Progenitor cell of endocrine pancreas (in vitro differentiated cells): ENCODE measurements around the gene CSMD2. TPM values are rescaled to one million over a fixed set of nuclear protein-coding genes. Genes with fewer than 3 reads are reported as not detected.

ENCODE experiments used
- DNase-seq: peaks from one replicate; pipeline ENCODE4 v3.0.0; 2021; ENCODE audit warnings: low spot score; ENCODE audit not compliant: unreplicated experiment
- H3K27ac Mint-ChIP-seq: 2 replicates; pipeline ENCODE4 v1.8.0; 2021; ENCODE audit warnings: mild to moderate bottlenecking, moderate library complexity, mixed read lengths
- H3K27me3 Mint-ChIP-seq: 2 replicates; pipeline ENCODE4 v1.8.0; 2021; ENCODE audit warnings: mixed read lengths
- H3K36me3 Mint-ChIP-seq: 2 replicates; pipeline ENCODE4 v1.8.0; 2022; ENCODE audit warnings: mixed read lengths; ENCODE audit not compliant: insufficient read depth
- H3K4me1 Mint-ChIP-seq: 2 replicates; pipeline ENCODE4 v1.8.0; 2021; ENCODE audit warnings: low read depth, mixed read lengths
- H3K4me3 Mint-ChIP-seq: 2 replicates; pipeline ENCODE4 v1.8.0; 2021; ENCODE audit warnings: low read depth, mild to moderate bottlenecking, moderate library complexity, mixed read lengths
- H3K9me3 Mint-ChIP-seq: 2 replicates; pipeline ENCODE4 v1.8.0; 2021; ENCODE audit warnings: low read depth, mixed read lengths
- total RNA-seq: library from RNA; stranded (reverse); gene quantifications from 2 replicates; pipeline ENCODE4 v1.2.1, GENCODE V29; 2021
- TF ChIP-seq, protein P1 (sequence below): fragments of 200-600 bp; sonication (generic); IDR thresholded peaks from one replicate; pipeline ENCODE4 v1.5.0; 2021; ENCODE audit warnings: antibody characterized with exemption, mild to moderate bottlenecking; ENCODE audit not compliant: unreplicated experiment

CSMD2 gene
- total RNA-seq, 1 donor from 2014 or later: 0.38 TPM

DNA sequence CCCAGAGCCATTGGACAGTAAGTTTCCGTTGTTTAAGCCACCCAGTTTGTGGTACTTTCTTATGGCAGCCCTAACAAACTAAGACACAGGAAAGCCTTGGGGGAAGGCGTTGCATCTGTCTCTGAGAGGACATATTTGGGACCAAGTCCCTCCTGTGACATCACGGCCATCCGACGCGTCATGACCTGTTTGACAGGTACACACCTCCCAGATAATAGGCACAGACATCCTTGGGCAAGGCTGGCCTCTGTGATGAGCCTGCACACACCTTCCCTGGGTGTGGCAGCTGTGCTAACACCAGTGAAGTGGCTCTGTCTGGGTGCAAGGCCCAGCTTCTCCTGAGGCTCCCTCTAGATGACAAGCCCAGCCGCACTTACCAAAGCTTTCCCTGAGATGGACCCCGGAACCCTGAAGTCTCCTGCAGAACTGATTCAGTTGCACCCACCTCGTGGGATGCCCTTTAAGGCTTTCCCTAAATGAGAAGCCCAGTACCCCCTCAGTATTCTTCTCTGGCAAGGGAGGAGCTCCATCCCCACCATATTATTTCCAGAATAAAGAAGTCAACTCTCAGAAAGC is 556.1 kb downstream of the CSMD2 start:
- no peaks in the 10 kb centered on the region for H3K36me3 Mint-ChIP-seq
- H3K4me1 Mint-ChIP-seq: no peaks in the 10 kb centered on the region
- H3K27me3 Mint-ChIP-seq: peaks cover 25% of the 10 kb centered on the region
- H3K27ac Mint-ChIP-seq: no peak overlapping the region
- TF ChIP-seq, protein P1, sequence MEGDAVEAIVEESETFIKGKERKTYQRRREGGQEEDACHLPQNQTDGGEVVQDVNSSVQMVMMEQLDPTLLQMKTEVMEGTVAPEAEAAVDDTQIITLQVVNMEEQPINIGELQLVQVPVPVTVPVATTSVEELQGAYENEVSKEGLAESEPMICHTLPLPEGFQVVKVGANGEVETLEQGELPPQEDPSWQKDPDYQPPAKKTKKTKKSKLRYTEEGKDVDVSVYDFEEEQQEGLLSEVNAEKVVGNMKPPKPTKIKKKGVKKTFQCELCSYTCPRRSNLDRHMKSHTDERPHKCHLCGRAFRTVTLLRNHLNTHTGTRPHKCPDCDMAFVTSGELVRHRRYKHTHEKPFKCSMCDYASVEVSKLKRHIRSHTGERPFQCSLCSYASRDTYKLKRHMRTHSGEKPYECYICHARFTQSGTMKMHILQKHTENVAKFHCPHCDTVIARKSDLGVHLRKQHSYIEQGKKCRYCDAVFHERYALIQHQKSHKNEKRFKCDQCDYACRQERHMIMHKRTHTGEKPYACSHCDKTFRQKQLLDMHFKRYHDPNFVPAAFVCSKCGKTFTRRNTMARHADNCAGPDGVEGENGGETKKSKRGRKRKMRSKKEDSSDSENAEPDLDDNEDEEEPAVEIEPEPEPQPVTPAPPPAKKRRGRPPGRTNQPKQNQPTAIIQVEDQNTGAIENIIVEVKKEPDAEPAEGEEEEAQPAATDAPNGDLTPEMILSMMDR: no peak
- no peak overlapping the region for H3K4me3 Mint-ChIP-seq
- H3K9me3 Mint-ChIP-seq: no peaks in the 10 kb centered on the region
- DNase-seq: no peak

GRCh38 chr1:33607444-33608005 is 557.5 kb downstream of the CSMD2 start:
- Mint-ChIP-seq H3K4me1 (no peaks in the 10 kb centered on the region), H3K4me3 (no peak overlapping the region), H3K27ac (no peak overlapping the region), H3K27me3 (peaks cover 14% of the 10 kb centered on the region), H3K36me3 (no peaks in the 10 kb centered on the region), H3K9me3 (no peaks in the 10 kb centered on the region)
- no peak for DNase-seq
- TF ChIP-seq, protein P1: no peak

DNA sequence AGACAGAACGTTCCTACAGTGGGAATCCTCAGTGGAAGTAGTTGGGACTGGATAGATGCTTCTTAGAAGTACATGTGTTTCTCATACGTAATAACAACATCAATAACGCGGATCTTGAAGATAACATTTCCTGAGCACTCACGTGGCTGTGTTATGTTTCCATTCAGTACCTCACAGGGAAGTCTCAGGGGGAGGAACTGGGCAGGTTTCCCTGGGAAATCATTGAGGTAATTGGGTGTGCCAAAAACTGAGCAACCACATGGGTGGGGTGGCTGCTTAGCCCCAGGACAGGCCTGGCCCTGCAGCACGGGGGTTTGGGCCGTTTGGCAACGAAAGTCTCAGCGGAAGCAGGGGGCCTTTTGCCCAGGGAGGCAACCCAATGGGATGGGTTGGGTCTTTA is 558.8 kb downstream of the CSMD2 start:
- Mint-ChIP-seq H3K4me3 (no peak overlapping the region), H3K36me3 (no peaks in the 10 kb centered on the region), H3K9me3 (no peaks in the 10 kb centered on the region), H3K4me1 (no peaks in the 10 kb centered on the region), H3K27ac (no peak overlapping the region), H3K27me3 (peaks cover 14% of the 10 kb centered on the region)
- DNase-seq: no peak
- TF ChIP-seq, protein P1: no peak

DNA sequence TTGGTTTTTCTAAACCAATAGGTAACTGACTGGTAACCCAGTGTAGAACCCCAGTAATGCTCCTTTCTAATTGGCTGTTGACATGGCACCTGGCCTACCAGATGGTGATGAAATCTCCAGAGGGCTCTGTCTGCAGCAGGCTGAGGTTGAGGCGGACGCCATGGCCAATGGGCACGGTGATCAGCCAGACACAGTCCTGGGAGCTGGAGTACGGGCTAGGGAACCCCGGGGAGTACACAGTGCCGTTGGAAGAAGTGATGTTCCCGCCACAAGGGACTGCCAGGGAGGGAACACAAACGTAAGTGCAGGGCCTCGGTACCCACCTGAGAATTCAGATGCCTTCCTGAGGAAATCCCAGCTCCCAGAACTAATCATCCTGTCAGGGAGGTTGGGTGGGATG is 562.8 kb downstream of the CSMD2 start:
- H3K4me3 Mint-ChIP-seq: no peak overlapping the region
- no peak for DNase-seq
- H3K27me3 Mint-ChIP-seq: peaks cover 17% of the 10 kb centered on the region
- no peaks in the 10 kb centered on the region for H3K36me3 Mint-ChIP-seq
- no peaks in the 10 kb centered on the region for H3K9me3 Mint-ChIP-seq
- no peaks in the 10 kb centered on the region for H3K4me1 Mint-ChIP-seq
- TF ChIP-seq, protein P1: no peak
- no peak overlapping the region for H3K27ac Mint-ChIP-seq

GRCh38 chr1:33601751-33602150 is 563.3 kb downstream of the CSMD2 start:
- H3K9me3 Mint-ChIP-seq: no peaks in the 10 kb centered on the region
- no peak overlapping the region for H3K27ac Mint-ChIP-seq
- no peaks in the 10 kb centered on the region for H3K4me1 Mint-ChIP-seq
- TF ChIP-seq, protein P1: no peak
- no peaks in the 10 kb centered on the region for H3K36me3 Mint-ChIP-seq
- DNase-seq: no peak
- peaks cover 19% of the 10 kb centered on the region for H3K27me3 Mint-ChIP-seq
- no peak overlapping the region for H3K4me3 Mint-ChIP-seq
